ENCODE data around the gene SMARCC2. TPM values are rescaled to one million over a fixed set of nuclear protein-coding genes. Genes with fewer than 3 reads are reported as not detected.
A peak's percentile ranks its signal among the peaks of the same experiment; 100 is the strongest.

SMARCC2 gene
- total RNA-seq, 1 experiment from 2014 or later = 35.7 TPM

- no peak for DNase-seq (ENCODE audit: low read depth)
These were observed 18.7 kb upstream of the SMARCC2 start for GRCh38 chr12:56208006-56208405.

- DNase-seq (ENCODE audit: low read depth) = peak; percentile 41
These were observed 17.3 kb upstream of the SMARCC2 start for GRCh38 chr12:56206452-56207166.

- no peak for DNase-seq (ENCODE audit: low read depth)
These were observed 16.2 kb upstream of the SMARCC2 start for GRCh38 chr12:56205445-56205844.

GRCh38 chr12:56204275-56204674 lies 15.0 kb upstream of the SMARCC2 start:
- no peak for DNase-seq (ENCODE audit: low read depth)

- no peak for DNase-seq (ENCODE audit: low read depth)
These were observed 13.6 kb upstream of the SMARCC2 start for GRCh38 chr12:56202838-56203237.

GRCh38 chr12:56202366-56202765 lies 13.1 kb upstream of the SMARCC2 start:
- DNase-seq (ENCODE audit: low read depth) = no peak

- DNase-seq (ENCODE audit: low read depth) = no peak
These were observed 9.6 kb upstream of the SMARCC2 start for GRCh38 chr12:56198836-56199235.

- DNase-seq (ENCODE audit: low read depth) = no peak
These were observed 8.8 kb upstream of the SMARCC2 start for GRCh38 chr12:56197921-56198635.

- DNase-seq (ENCODE audit: low read depth) = peak; percentile 74
These were observed 7.7 kb upstream of the SMARCC2 start for GRCh38 chr12:56196818-56197550.

GRCh38 chr12:56193025-56193578 lies 3.8 kb upstream of the SMARCC2 start:
- DNase-seq (ENCODE audit: low read depth) = peak; percentile 76

- no peak for DNase-seq (ENCODE audit: low read depth)
These were observed 3.3 kb upstream of the SMARCC2 start for GRCh38 chr12:56192582-56192981.

- DNase-seq (ENCODE audit: low read depth) = no peak
These were observed 1.4 kb upstream of the SMARCC2 start for GRCh38 chr12:56190695-56191155.

GRCh38 chr12:56189918-56190694 lies 823 bp upstream of the SMARCC2 start:
- DNase-seq (ENCODE audit: low read depth) = peak; percentile 70

- DNase-seq (ENCODE audit: low read depth) = no peak
These were observed 545 bp downstream of the SMARCC2 start for GRCh38 chr12:56188778-56189098.

GRCh38 chr12:56188131-56188777 lies 1.0 kb downstream of the SMARCC2 start:
- DNase-seq (ENCODE audit: low read depth) = no peak

GRCh38 chr12:56186957-56187356 lies 2.3 kb downstream of the SMARCC2 start:
- no peak for DNase-seq (ENCODE audit: low read depth)

- DNase-seq (ENCODE audit: low read depth) = no peak
These were observed 10.9 kb downstream of the SMARCC2 start for GRCh38 chr12:56178347-56178746.

- no peak for DNase-seq (ENCODE audit: low read depth)
These were observed 16.4 kb downstream of the SMARCC2 start for GRCh38 chr12:56172839-56173238.

GRCh38 chr12:56169229-56169759 lies 20.0 kb downstream of the SMARCC2 start:
- DNase-seq (ENCODE audit: low read depth) = no peak

GRCh38 chr12:56165369-56165768 lies 23.9 kb downstream of the SMARCC2 start:
- DNase-seq (ENCODE audit: low read depth) = no peak

GRCh38 chr12:56164345-56164729 lies 24.9 kb downstream of the SMARCC2 start:
- DNase-seq (ENCODE audit: low read depth) = no peak

Measured in RPMI7951 (cell line).